Measurements from ENCODE around the gene BCL2. TPM values are rescaled to one million over a fixed set of nuclear protein-coding genes. Genes with fewer than 3 reads are reported as not detected.

Gene BCL2
- total RNA-seq, 1 experiment from 2014 or later = 2.5 TPM

GRCh38 chr18:63149302-63149587, 170.3 kb downstream of the BCL2 start:
- H3K9ac ChIP-seq (ENCODE audit: low read length) = no peak overlapping the region
- intact Hi-C loops (cut with micrococcal nuclease) = no loop called here
- H3K9me2 ChIP-seq (ENCODE audit: insufficient read depth) = no peaks in the 10 kb centered on the region
- CTCF ChIA-PET = no interaction called here
- no peak overlapping the region for H3K4me2 ChIP-seq (ENCODE audit: low read length)
- no peak overlapping the region for H2AFZ ChIP-seq (ENCODE audit: low read depth, low read length, poor library complexity, severe bottlenecking)
- DNase-seq (ENCODE audit: low read depth, low spot score) (no peak), ATAC-seq (no peak)
- no peaks in the 10 kb centered on the region for H3K9me3 ChIP-seq (ENCODE audit: control insufficient read depth in 1 of 2, insufficient read depth in 1 of 2, low read depth in 1 of 2, low read length in 2 of 2)
- TF ChIP-seq FOSL1 (IDR thresholded peaks at IDR 0.05; ENCODE audit: low read depth) (no peak), ZBTB33 (IDR thresholded peaks at IDR 0.05; ENCODE audit: extremely low read depth, insufficient replicate concordance, low read length) (no peak), RAD21 (IDR thresholded peaks at IDR 0.05; ENCODE audit: low read depth) (no peak), MAX (IDR thresholded peaks at IDR 0.05) (no peak), REST (IDR thresholded peaks at IDR 0.05; ENCODE audit: low read depth) (no peak), ATF3 (IDR thresholded peaks at IDR 0.05) (no peak), ZNF274 (IDR thresholded peaks at IDR 0.05; ENCODE audit: low read depth, low read length) (no peak), SRF (IDR thresholded peaks at IDR 0.05; ENCODE audit: low read depth) (no peak), JUND (IDR thresholded peaks at IDR 0.05) (no peak), EZH2 (IDR thresholded peaks at IDR 0.05) (no peak), CTCF (IDR thresholded peaks at IDR 0.05 in 2 of 3, conservative IDR thresholded peaks at IDR 0.05 in 1 of 3; ENCODE audit: borderline replicate concordance in 1 of 3, insufficient read depth in 1 of 3, low read depth in 2 of 3, low read length in 2 of 3) (no peak)
- no peak overlapping the region for H3K27ac ChIP-seq (ENCODE audit: low read depth, low read length)
- 0 out of 2 replicates have a peak, but pooled peaks cover 11% of the 10 kb centered on the region for H3K27me3 ChIP-seq (ENCODE audit: insufficient read depth, low read length)
- H3K79me2 ChIP-seq (ENCODE audit: insufficient read depth, low read length) = no peaks in the 10 kb centered on the region
- H4K20me1 ChIP-seq (ENCODE audit: insufficient read depth) = no peaks in the 10 kb centered on the region
- H3K4me3 ChIP-seq (replicated peaks in 1 of 2; ENCODE audit: low read depth in 1 of 2, low read length in 2 of 2) = no peak overlapping the region
- no TSS peak for BruUV-seq (replicated peaks)
- H3K4me1 ChIP-seq (ENCODE audit: control insufficient read depth in 1 of 2, insufficient read depth in 2 of 2, low read length in 2 of 2) = no peaks in the 10 kb centered on the region
- POLR2A ChIA-PET = no interaction called here
- RAD21 ChIA-PET (ENCODE audit: low non-redundant PET in 1 of 2, low total read pairs in 2 of 2, uncharacterized antibody in 2 of 2, unreplicated experiment in 2 of 2) = no interaction called here
- H3K36me3 ChIP-seq (ENCODE audit: control insufficient read depth in 1 of 2, insufficient read depth in 2 of 2, low read length in 2 of 2) = no peaks in the 10 kb centered on the region
